Aorta (tissue), 5 donors: ENCODE measurements around the gene KLF16. TPM values are rescaled to one million over a fixed set of nuclear protein-coding genes. Genes with fewer than 3 reads are reported as not detected.
A peak's percentile ranks its signal among the peaks of the same experiment; 100 is the strongest.
"Not testable (repeated sequence)": the region's sequence is repeated elsewhere in the genome, so short reads cannot be mapped to it uniquely, and the experiment has no call there.

ENCODE experiments used
- ATAC-seq: fragments of 200-7000 bp; cut with Tn5 transposase; one replicate; pipeline ENCODE4 v1.9.1; 2022; ENCODE audit warnings: moderate library complexity; ENCODE audit not compliant: low FRiP score
- DNase-seq, 2 donors: peaks; one replicate each; pipeline ENCODE4 v3.0.0-alpha.2; 2020
- H3K27ac ChIP-seq, 2 donors: one replicate each; pipeline ENCODE4 v1.5.1; 2013; ENCODE audit warnings: low read length in 2 of 2, mild to moderate bottlenecking in 2 of 2, moderate library complexity in 2 of 2, control low read depth in 1 of 2, inconsistent platforms in 1 of 2, low read depth in 1 of 2
- H3K27me3 ChIP-seq, 2 donors: one replicate each; pipeline ENCODE4 v1.6.1; 2013; ENCODE audit warnings: control low read depth in 1 of 2, low read length in 1 of 2, mild to moderate bottlenecking in 1 of 2, moderate library complexity in 1 of 2; ENCODE audit not compliant: insufficient read depth in 2 of 2, control insufficient read depth in 1 of 2
- H3K36me3 ChIP-seq, 2 donors: one replicate each; pipeline ENCODE4 v1.6.1; 2013; ENCODE audit warnings: control low read depth in 1 of 2, low read length in 1 of 2, mild to moderate bottlenecking in 1 of 2; ENCODE audit not compliant: insufficient read depth in 2 of 2, control insufficient read depth in 1 of 2
- H3K4me1 ChIP-seq, 2 donors: one replicate each; pipeline ENCODE4 v1.6.1; 2013; ENCODE audit warnings: low read length in 2 of 2, control low read depth in 1 of 2, mild to moderate bottlenecking in 1 of 2, moderate library complexity in 1 of 2; ENCODE audit not compliant: insufficient read depth in 2 of 2, control insufficient read depth in 1 of 2
- H3K4me3 ChIP-seq, 2 donors: one replicate each; pipeline ENCODE4 v1.5.1; 2013; ENCODE audit warnings: low read length in 2 of 2, control low read depth in 1 of 2, mild to moderate bottlenecking in 1 of 2
- H3K9me3 ChIP-seq: one replicate; pipeline ENCODE4 v1.6.1; 2013; ENCODE audit warnings: mild to moderate bottlenecking, low read length; ENCODE audit not compliant: control insufficient read depth
- WGBS, 2 donors: extraction: QIAGEN DNeasy Blood & Tissue Kit; methylation state at CpG; one replicate each; pipeline ENCODE4 v1.1.7; 2013; 5-methylcytosine and 5-hydroxymethylcytosine counted together
- intact Hi-C, 2 donors: fragments of 100-400 bp; cut with DNase I; formaldehyde crosslinking; loops; one replicate each; pipeline versions ENCODE4 v1.14.2 to v1.15.0; 2022
- polyA plus RNA-seq, 2 donors: library from polyadenylated mRNA; stranded (reverse); fragments of 200-250 nt; gene quantifications; one replicate each; pipeline ENCODE4 v1.2.3, GENCODE V29; 2013
- total RNA-seq, 2 donors: library from RNA; stranded (reverse); fragmentation: NEBNext Ultra II Directional; extraction: Animal tissue kit (Norgen Biotek cat#: 25700); gene quantifications; one replicate each; pipeline ENCODE4 v1.2.1, GENCODE V29; 2021
- donor health status: healthy with polysubstance abuse.
- donor health status: Bipolar disorder and iron deficiency.
- donor health status: DM: no; HTN: no; CAD: no.
- donor health status: DM: no; HTN: no; CAD: no.
- donor health status: DM: yes; HTN: yes; CAD: no.

Gene KLF16
- total and polyA plus RNA-seq, 4 donors = 5.1 to 18.3 (median 12.0) TPM

- no peaks in the 10 kb centered on the region for H3K36me3 ChIP-seq
- no peak overlapping the region for H3K4me3 ChIP-seq
- no peak overlapping the region for H3K27ac ChIP-seq
- H3K9me3 ChIP-seq = no peaks in the 10 kb centered on the region
- H3K4me1 ChIP-seq = no peaks in the 10 kb centered on the region
- ATAC-seq = no peak
- DNase-seq = no peak
- no peaks in the 10 kb centered on the region for H3K27me3 ChIP-seq
- WGBS, 2 donors = 93 to 94% methylated on average over 5 of the region's 5 CpGs
- intact Hi-C loops = no loop called here
Measured at GRCh38 chr19:1888385-1888784, 25.0 kb upstream of the KLF16 start.

- H3K36me3 ChIP-seq, intact Hi-C loops, H3K9me3 ChIP-seq, H3K4me3 ChIP-seq, H3K4me1 ChIP-seq, ATAC-seq, DNase-seq, H3K27me3 ChIP-seq, H3K27ac ChIP-seq: not testable (repeated sequence)
- 96% methylated on average over 15 of the region's 15 CpGs for WGBS, 2 donors
Measured at GRCh38 chr19:1886360-1886759, 23.0 kb upstream of the KLF16 start.

- H3K36me3 ChIP-seq, H3K4me1 ChIP-seq, intact Hi-C loops, H3K9me3 ChIP-seq, H3K27me3 ChIP-seq: not testable (repeated sequence)
- H3K27ac ChIP-seq = peak within 1 kb of the TSS in 1 of 2 donors; percentile 53
- peak; percentile 96 to 99 for DNase-seq
- H3K4me3 ChIP-seq = peak within 1 kb of the TSS; percentile 35 to 88
- ATAC-seq = peak; percentile 96
- 8 to 9% methylated on average over 32 to 46 of the region's 46 CpGs for WGBS, 2 donors
Measured at GRCh38 chr19:1885398-1886119, 22.2 kb upstream of the KLF16 start, which contains the start of gene ABHD17A. Gene ABHD17A, minus strand, starts transcription at chr19:1885496. Its CDS starts 3,930 bp downstream, at chr19:1881566.

- WGBS, 2 donors = 0% methylated on average over 29 to 56 of the region's 56 CpGs
- H3K9me3 ChIP-seq = no peaks in the 10 kb centered on the region
- no peaks in the 10 kb centered on the region for H3K36me3 ChIP-seq
- H3K27me3 ChIP-seq = no peaks in the 10 kb centered on the region
- DNase-seq (no peak), ATAC-seq (no peak)
- H3K4me1 ChIP-seq = no peaks in the 10 kb centered on the region
- intact Hi-C loops = no loop called here
- H3K4me3 ChIP-seq = peak overlapping the region; percentile 35 to 88
- peak overlapping the region in 1 of 2 donors; percentile 53 for H3K27ac ChIP-seq
Measured at GRCh38 chr19:1884719-1885334, 21.4 kb upstream of the KLF16 start.

- no peak overlapping the region for H3K27ac ChIP-seq
- WGBS, 2 donors = 4% methylated on average over 11 of the region's 11 CpGs
- DNase-seq (no peak), ATAC-seq (no peak)
- peak overlapping the region; percentile 35 to 88 for H3K4me3 ChIP-seq
- intact Hi-C loops = no loop called here
- no peaks in the 10 kb centered on the region for H3K27me3 ChIP-seq
- no peaks in the 10 kb centered on the region for H3K36me3 ChIP-seq
- H3K4me1 ChIP-seq = no peaks in the 10 kb centered on the region
- no peaks in the 10 kb centered on the region for H3K9me3 ChIP-seq
Measured at GRCh38 chr19:1884291-1884718, 20.9 kb upstream of the KLF16 start.

- Histone ChIP-seq H3K4me1 (no peaks in the 10 kb centered on the region), H3K36me3 (no peaks in the 10 kb centered on the region), H3K9me3 (no peaks in the 10 kb centered on the region), H3K4me3 (peak overlapping the region in 1 of 2 donors; percentile 88), H3K27me3 (no peaks in the 10 kb centered on the region), H3K27ac (no peak overlapping the region)
- intact Hi-C loops = no loop called here
- 20 to 26% methylated on average over 8 of the region's 8 CpGs for WGBS, 2 donors
- ATAC-seq (no peak), DNase-seq (no peak)
Measured at GRCh38 chr19:1883784-1884183, 20.4 kb upstream of the KLF16 start.

- H3K27ac ChIP-seq = no peak overlapping the region
- H3K4me1 ChIP-seq = no peaks in the 10 kb centered on the region
- H3K9me3 ChIP-seq = no peaks in the 10 kb centered on the region
- intact Hi-C loops = no loop called here
- WGBS, 2 donors = 71 to 76% methylated on average over 25 of the region's 25 CpGs
- DNase-seq (no peak), ATAC-seq (no peak)
- H3K36me3 ChIP-seq = no peaks in the 10 kb centered on the region
- H3K4me3 ChIP-seq = no peak overlapping the region
- H3K27me3 ChIP-seq = no peaks in the 10 kb centered on the region
Measured at GRCh38 chr19:1882786-1883692, 19.7 kb upstream of the KLF16 start.

GRCh38 chr19:1882089-1882785 lies 18.9 kb upstream of the KLF16 start:
- peak; percentile 4 for ATAC-seq
- no peak for DNase-seq
- Histone ChIP-seq H3K27me3 (no peaks in the 10 kb centered on the region), H3K36me3 (no peaks in the 10 kb centered on the region), H3K4me1 (no peaks in the 10 kb centered on the region), H3K27ac (no peak overlapping the region), H3K9me3 (no peaks in the 10 kb centered on the region), H3K4me3 (no peak overlapping the region)
- WGBS, 2 donors = 76 to 79% methylated on average over 31 of the region's 31 CpGs
- intact Hi-C loops = no loop called here
